Endothelial cell of hepatic sinusoid (primary cell): ENCODE data around the gene ALOX5AP.
"Not testable (repeated sequence)": the region's sequence is repeated elsewhere in the genome, so short reads cannot be mapped to it uniquely, and the experiment has no call there.

Source experiments
- in situ Hi-C: cut with HindIII; loops from 2 replicates; pipeline ENCODE4 v1.10.0; 2017; ENCODE audit warnings: low sequenced_read_pairs

The ALOX5AP gene

DNA sequence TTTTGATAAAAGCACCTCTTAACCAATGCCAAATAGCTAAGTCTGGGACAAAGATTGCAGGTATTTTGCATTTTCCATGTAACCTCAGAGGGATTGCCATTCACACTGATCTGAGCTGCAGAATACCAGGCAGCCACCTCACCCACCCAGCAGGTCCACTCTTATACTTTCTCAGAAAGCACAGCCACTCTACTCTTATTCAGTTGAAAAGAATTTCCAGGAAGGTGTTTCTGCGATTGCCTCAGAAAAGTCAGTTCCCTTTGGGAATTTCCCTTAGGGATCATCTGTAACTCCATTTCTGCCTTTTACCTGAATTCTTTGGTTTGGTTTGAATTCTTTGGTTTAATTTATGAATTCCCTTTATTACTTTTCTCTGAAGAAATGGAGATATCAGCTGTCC is 904 bp upstream of the ALOX5AP start:
- in situ Hi-C loops = loop anchor here (10.0 kb wide), 1 partner anchor 60 kb away; no protein-coding TSS in a partner anchor

DNA sequence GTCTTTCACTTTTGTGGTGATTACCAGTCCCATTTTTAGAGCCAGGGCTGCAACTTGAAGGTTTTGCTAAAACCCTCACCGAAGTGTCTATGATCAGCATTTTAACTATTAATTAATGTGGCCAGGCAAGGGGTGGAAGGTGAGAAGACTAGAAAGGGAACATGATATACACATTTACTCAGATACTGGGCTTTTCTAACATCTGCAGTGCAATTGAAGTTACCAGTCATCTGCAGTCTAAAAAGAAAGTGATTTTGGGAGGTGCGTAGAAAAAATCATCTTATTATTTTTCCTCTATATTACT is 481 bp downstream of the ALOX5AP start:
- in situ Hi-C loops = loop anchor here (5.0 to 10.0 kb wide), 2 partner anchors 34 to 59 kb away; no protein-coding TSS in a partner anchor

DNA sequence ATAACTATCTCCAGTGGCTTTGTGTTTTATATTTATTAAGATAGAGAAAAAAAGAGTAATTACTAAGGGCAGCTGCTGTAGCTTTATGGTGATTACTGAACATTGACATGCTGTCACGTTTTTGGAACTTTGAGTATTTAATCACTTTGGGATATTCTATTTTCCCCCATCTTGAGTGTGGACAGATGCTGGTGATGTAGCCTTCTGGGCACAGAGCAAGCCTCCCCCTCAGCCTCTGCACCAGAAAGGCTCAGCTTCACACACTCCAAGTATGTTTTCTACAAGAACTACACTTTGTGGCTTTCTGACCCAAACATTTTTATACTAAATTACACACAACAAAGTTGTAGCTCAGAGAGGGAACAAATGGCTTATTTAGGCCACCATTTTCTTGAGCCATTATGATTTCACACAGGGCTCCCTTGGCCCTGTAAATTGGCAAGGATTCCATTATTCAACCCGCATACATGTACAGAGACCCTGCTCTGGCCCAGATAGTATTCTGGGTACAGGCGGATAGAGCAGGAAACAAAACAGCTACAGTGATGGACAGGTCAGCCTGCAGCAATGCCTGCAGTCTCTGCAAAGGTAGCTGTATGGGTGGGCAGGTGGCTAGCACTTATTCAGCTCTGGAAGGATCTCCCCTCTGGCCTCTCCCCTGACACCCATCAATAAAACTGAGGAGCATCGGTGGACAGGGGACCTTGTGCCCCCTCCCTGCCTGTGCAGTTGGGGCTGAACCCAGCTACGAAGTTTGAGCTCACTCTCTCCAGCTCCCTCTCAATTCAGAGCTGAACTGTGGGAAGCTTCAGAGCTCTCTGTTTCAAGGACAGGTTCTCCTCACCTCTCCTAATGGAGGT is 1.3 kb downstream of the ALOX5AP start:
- in situ Hi-C loops = loop anchor here (5.0 to 10.0 kb wide), 2 partner anchors 34 to 58 kb away; no protein-coding TSS in a partner anchor

DNA sequence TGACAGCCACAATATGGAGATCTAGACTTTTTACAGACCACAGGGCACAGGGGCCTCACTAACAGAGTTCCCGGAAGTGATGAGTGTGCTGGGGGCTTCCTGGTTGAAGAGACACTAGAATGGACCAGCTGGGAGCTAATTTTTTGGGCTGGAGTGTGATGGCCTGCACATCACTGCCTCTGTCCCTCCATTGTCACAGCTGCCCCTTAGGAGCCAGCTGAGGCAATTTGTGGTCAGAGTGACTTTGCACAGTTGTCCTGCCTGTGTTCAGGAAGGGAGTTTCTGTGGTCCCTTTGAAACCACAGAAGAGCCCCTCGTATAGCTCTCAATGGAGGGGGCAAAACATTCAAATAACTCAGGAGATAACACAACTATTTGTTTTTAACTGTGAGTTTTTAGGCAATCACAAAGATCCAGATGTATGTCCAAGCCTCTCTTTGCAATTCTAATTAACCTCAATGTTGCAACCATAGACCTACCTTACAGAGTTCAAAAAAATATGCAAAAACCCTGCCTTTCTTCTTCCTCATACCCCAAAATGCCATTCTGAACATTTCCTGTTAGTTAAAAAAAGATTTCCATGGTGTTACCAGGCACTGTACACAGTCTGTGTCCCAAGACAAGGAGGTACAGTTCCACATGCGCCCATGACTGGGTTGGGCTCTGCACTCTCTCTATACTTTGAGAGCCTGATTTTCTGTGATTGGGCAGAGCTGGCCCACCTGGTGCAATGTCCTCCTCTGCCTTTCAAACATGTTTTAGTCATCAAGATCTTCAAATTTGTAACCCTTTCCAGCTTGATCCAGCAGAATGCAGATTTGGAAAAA is 2.4 kb downstream of the ALOX5AP start:
- in situ Hi-C loops = loop anchor here (5.0 to 10.0 kb wide), 2 partner anchors 35 to 57 kb away; no protein-coding TSS in a partner anchor

DNA sequence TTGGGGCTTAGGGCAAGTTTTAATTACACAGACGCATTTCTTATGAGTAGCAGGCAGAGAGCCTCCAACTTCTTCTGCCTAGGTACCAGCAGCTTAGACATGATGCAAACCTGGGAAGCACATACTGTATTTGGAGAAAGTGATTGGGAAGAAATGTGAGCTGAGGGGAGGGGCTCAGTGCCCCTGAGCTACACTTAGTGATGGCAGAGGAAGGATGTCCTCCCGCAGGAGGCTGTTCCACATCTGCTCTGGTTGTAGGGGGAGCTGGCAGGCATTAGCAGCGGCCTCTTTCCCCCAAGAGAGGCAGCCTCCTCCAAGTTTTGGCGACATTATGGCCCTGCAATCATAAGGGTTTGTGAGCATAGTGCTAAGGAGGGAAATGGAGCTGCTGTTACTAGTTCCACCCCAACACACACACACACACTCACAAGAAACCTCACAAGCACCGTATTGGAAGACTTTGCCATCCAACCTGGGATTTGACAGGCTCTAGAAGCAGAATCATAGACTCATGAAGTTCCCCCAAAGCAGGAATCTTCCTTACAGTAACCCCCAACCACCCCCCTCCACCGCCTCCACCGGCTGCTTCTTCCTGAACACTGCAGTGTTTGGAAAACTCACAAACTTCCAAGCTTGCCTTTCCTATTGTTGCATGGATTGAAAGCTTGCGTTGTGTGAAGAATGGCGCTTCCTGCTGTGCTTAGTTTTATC is 3.3 kb downstream of the ALOX5AP start:
- in situ Hi-C loops = loop anchor here (5.0 to 10.0 kb wide), 2 partner anchors 36 to 56 kb away; no protein-coding TSS in a partner anchor

DNA sequence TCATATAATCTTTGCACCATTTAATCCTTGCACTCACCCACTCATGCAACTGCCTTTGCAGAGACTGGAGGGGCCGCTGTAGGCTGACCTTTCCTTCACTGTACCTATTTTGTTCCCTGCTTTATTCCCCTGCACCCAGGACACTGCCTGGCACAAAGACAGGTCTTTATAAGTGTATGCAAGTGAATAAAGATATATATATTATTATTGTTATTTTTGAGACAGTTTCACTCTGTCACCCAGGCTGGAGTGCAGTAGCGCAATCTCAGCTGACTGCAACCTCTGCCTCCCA is 3.8 kb downstream of the ALOX5AP start:
- in situ Hi-C loops = loop anchor here (5.0 to 10.0 kb wide), 2 partner anchors 37 to 56 kb away; no protein-coding TSS in a partner anchor

DNA sequence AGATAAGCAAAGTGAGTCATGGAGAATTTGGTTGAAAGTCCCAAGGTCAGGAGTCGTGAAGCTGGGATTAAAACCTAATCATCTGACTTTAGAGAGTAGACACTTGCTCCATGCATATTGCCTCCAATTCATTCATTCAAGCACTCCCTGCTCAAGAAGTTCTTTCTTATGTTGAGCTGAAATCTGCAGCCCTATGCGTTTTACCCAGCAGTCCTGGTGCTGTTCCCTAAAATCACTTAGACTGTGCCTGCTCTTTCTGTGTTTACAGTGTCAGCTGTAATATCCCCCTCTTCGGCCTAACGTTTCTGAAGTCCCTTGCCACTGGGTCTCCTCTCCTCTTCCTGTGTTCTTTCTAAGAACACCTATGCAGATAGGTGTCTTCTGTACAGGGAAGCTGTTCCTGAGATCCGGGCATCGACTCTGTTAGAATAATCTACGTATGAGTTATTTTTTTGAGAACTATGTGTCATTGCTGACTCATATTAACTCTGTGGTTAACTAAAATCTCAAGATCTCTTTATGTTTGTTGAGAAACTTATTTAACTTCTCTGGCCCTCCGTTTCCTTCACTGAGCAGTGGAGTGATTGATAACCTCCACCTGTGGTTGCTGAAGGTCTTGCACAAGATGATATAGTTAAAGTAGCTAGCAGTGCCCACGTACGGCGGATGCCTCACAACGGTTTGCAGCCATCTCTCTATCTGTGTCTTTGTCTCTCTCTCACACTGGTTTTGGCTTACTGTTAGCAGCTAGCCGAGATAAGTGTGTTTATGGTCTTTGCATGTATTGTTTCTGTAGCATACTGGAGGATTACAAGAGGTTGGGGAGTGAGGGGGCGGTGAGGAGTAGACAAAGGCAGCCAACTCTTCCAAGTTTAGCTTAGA is 4.7 kb downstream of the ALOX5AP start:
- in situ Hi-C loops = loop anchor here (5.0 to 10.0 kb wide), 2 partner anchors 38 to 55 kb away; no protein-coding TSS in a partner anchor

DNA sequence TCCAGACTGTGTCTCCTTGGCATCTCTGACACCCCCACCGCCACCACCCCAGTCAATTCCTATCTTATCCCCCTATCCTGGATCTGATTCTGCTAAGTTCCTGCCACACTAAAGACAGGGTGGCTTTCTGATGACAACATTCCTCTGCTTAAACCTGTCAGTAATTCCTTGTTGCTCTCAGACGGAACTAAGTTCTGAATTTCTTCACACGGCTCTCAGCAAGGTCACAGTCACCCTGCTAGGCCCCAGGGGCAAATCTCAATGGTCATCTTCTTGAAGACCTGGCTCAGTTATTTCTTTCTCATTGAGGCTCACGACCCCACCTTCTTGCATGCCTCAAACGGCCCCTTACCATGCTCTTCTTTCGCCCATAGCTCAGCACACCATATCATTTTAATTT is 7.6 kb downstream of the ALOX5AP start:
- in situ Hi-C loops = no loop called here

DNA sequence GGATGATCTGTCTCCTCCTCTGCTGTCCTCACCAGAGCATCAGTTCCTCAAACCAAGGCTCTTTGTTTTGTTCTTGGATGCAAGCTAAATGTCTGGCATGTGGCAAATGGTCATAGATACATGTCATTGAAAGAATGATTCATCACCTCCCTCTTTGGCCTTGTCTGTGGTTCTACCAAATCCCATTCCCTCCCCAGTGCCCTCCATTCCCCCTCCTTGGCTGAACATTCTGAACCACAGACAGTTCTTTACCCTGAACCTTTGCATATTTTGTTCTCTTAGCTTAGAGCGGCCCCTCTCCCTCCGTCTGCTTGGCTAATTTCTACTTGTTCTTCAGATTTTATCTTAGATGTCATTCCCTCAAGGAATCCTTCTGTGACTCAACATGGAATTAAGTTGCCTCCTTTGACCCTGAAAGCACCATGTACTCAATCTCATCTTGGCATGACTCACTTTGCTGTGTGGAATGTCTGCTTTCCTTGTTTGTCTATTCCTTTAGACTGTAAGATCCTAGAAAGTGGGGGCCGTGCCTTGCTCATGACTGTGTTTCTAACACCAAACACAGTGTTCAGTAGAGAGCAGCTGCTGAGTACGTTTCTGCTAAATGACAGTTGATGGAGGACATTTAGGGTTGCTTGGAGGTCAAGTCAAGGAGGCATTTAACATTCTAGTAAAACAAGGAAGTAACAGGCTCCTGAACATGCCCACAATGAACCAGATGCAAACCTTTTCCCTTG is 8.1 kb downstream of the ALOX5AP start:
- in situ Hi-C loops = no loop called here

DNA sequence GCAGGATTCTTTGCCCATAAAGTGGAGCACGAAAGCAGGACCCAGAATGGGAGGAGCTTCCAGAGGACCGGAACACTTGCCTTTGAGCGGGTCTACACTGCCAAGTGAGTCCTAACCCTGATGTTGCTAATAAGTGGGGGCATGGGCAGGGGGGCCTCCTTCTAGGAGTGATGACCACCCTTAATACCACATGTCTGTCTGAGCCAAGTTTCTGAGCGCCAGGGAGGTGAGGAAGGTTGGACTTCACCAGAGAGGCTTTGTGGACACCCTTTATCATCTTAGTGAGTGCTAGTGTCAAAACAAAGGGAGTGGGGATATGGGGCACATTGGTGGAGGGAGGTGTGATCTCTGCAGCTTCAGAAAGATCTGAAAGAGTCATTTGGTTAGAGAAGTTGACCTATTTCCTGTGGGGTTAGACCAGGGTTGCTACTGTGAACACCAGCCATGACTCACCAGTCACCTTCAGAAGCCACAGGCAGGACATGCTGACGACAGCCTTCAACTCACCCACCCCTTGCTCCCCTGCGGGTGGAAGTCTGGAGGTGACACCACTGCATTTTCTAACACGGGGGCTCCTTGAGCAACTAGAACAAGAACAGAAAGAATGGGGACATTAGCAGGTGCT is 8.8 kb downstream of the ALOX5AP start:
- in situ Hi-C loops = no loop called here

DNA sequence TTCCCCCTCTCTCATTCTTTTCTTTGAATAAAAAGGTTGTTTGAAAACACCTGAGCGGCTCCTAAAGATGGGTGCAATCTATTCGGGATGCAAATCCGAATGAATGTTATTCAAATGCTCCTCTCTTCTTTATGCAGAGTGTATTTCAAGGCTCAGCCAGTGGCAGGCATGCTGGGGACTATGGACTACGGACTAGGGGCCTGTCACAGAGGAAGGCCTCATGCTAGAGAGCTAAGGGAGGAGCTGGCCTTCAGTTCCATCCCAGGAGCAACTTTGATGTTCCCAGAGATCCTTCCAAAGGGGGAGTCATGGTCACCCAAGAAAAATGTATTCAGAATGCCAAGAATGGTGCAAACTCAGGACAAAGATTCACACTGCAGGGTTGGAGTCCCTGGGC is 9.3 kb downstream of the ALOX5AP start:
- in situ Hi-C loops = no loop called here

DNA sequence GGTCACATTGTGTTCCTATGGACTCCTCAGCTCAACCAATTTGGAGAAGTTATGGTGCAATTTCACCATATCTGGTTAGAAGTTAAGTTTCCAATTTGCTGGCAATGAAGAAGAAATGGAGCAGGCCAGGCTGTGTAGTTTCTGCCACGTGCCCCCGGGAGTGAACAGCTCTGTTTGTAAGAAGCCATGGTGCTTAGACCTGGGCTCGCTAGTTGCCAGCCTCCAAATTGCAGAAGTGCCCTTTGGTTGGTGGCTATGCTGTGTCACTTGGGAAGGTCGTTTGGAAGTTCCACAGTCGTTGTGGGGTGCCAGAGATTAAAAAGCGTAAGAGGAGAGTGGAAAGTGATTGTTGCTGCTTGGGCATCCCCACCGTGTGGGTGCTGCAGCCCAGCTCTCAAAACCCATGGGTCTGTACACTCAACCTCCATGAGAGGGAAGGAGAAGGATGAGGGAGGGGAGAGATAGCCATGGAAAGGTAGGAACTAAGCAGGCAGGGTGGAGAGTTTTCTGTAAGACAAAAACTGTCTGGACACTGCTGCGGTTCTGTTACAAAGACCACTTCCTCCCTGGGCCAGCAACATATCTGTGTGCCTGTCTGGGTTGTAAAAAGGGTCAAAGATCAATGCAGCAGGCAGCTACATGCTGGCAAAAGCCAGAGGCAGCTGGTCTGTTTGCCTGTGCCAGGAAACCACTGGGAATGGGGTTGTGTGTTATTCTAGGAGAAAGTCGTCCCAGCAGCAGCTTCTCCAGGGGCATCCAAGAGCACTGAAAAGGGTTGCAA is 10.8 kb downstream of the ALOX5AP start:
- in situ Hi-C loops = no loop called here

DNA sequence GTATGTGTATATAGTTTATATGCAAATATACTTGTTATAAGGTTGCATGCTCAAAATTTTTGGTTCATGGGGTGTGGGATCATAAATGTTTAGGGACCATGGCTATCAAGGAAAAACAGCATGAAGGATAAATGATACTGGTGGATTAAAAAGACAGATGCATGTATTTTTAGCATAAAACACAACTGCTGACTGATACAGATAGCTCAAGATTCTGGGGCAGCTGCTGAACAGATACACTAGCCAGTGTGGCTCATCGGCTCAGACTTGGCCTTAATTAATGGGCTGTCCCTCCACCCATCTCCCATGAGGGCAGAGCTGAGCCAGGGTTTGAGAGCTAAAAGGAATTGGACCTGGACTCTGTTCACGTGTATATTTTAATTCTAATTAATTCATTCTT is 11.4 kb downstream of the ALOX5AP start:
- in situ Hi-C loops = no loop called here

DNA sequence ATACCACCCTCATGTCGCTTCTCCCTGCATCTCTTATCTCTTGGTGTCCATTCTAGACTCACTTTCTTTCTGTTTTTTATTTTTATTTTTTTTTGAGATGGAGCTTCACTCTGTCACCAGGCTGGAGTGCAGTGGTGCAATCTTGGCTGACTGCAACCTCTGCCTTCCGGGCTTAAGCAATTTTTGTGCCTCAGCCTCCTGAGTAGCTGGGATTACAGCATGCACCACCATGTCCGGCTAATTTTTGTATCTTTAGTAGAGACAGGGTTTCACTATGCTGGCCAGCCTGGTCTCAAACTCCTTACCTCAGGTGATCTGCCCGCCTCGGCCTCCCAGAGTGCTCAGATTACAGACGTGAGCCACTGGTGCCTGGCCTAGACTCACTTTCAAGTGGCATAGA is 12.5 kb downstream of the ALOX5AP start:
- in situ Hi-C loops = not testable (repeated sequence)

DNA sequence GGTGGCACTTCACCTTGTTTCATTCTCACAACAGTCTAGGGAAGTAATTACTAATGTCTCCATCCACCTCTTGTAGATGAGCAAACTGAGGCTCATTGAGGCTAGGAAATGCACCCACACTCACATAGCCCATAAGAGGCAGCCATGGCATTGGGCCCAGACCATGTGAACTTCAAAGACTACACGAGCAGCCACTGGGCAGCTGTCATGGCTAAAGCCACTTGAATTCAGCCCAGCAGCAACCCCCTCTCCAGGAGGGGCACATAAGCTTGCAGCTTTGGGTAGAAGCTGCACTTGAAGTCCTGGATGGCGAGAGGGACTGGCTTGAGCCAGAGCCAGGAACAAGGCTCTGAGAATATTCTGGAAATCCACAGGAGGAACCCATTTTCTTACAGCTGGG is 13.4 kb downstream of the ALOX5AP start:
- in situ Hi-C loops = no loop called here

DNA sequence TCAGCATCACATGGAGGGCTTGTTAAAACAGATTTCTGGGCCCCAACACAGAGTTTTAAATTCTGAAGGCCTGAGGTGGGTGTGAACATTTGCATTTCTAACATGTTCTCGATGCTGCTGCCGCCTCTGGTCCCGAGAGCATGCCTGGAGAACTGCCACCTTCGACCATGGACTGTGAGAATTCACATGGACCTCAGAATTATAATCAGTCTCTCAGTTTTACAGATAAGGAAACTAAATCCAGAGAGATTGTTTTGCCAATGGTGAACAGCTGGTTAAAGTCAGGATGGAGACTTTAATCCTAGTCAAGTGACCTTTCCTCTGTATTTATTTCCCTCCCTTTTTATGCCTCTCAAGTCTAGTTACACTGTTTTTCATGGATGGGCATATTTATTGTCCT is 14.7 kb downstream of the ALOX5AP start:
- in situ Hi-C loops = loop anchor here (5.0 kb wide), 2 partner anchors 37 to 102 kb away; no protein-coding TSS in a partner anchor

DNA sequence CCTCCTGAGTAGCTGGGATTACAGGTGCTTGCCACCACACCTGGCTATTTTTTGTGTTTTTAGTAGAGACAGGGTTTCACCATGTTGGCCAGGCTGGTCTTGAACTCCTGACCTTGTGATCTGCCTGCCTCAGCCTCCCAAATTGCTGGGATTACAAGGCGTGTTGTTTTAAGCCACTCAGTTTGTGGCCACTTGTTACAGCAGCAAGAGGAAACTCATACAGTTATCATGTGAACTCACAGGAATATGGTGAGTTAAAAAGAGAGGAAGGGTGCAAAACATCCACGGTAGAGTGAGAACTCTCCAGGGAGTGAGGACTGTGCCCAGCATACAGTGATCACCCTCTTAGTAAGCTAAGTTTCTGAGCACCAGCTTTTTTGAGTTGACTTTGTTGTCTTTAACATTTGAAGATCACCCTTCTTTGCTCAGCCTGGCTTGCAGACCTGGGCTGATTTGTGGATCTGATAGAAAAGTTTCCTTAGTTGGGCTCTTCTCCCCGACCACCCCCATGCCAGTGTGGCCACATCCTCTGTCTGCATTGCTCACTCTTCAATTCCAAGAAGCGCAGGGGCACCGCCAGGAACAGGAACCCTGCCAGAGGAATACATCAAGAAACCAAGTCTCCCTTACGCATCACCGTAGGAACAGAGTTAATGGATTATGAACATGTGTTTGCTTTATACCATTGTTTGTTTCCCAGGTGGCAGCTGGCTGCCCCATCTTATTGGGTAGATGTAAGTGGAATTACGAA is 16.0 kb downstream of the ALOX5AP start:
- in situ Hi-C loops = loop anchor here (5.0 kb wide), 2 partner anchors 36 to 101 kb away; no protein-coding TSS in a partner anchor
